Peyer's patch (tissue), 4 donors: ENCODE data around the gene UBA6. TPM values are rescaled to one million over a fixed set of nuclear protein-coding genes. Genes with fewer than 3 reads are reported as not detected.

Experiments
- DNase-seq, 3 donors: peaks; one replicate each; pipeline ENCODE4 v3.0.0-alpha.2; 2017 to 2019
- H3K27ac ChIP-seq, 4 donors: fragments of 200-600 bp; sonication (generic); one replicate each; pipeline ENCODE4 v1.5.1; 2016 to 2019
- H3K27me3 ChIP-seq, 2 donors: fragments of 200-600 bp; sonication (generic); one replicate each; pipeline ENCODE4 v1.5.1; 2019
- H3K36me3 ChIP-seq, 3 donors: fragments of 200-600 bp; sonication (generic); one replicate each; pipeline ENCODE4 v1.5.1; 2016 to 2019
- H3K4me1 ChIP-seq, 4 donors: fragments of 200-600 bp; sonication (generic); one replicate each; pipeline ENCODE4 v1.5.1; 2016 to 2019
- H3K4me3 ChIP-seq, 4 donors: fragments of 200-600 bp; sonication (generic); 1 replicate in 3 of 4; 2 replicates in 1 of 4; pipeline ENCODE4 v1.5.1; 2016 to 2019; ENCODE audit warnings: mild to moderate bottlenecking in 1 of 4
- H3K9me3 ChIP-seq, 4 donors: fragments of 200-600 bp; sonication (generic); one replicate each; pipeline ENCODE4 v1.5.1; 2016 to 2019; ENCODE audit warnings: mild to moderate bottlenecking in 1 of 4
- POLR2A ChIP-seq, 2 donors: fragments of 450-650 bp; IDR thresholded peaks; one replicate each; pipeline ENCODE4 v1.5.1; 2017; ENCODE audit warnings: antibody characterized with exemption in 2 of 2, mild to moderate bottlenecking in 2 of 2, moderate library complexity in 2 of 2
- total RNA-seq, 4 donors: library from RNA; depleted of rRNA; stranded (reverse); fragments of >200 nt; gene quantifications; one replicate each; pipeline ENCODE4 v1.1.0, GENCODE V29; 2016
- TF ChIP-seq, protein P1 (sequence below), 6 experiments: fragments of 450-650 bp in 4 of 6; fragments of 200-600 bp in 2 of 6; sonication (generic) in 1 of 6; IDR thresholded peaks; one replicate each; pipeline ENCODE4 v1.5.1; 2017 to 2019; ENCODE audit warnings: antibody characterized with exemption in 6 of 6, mild to moderate bottlenecking in 3 of 6, moderate library complexity in 1 of 6

UBA6 gene
- total RNA-seq = 10 to 100 TPM; 18.1 to 69.7 (median 43.3) TPM

DNA sequence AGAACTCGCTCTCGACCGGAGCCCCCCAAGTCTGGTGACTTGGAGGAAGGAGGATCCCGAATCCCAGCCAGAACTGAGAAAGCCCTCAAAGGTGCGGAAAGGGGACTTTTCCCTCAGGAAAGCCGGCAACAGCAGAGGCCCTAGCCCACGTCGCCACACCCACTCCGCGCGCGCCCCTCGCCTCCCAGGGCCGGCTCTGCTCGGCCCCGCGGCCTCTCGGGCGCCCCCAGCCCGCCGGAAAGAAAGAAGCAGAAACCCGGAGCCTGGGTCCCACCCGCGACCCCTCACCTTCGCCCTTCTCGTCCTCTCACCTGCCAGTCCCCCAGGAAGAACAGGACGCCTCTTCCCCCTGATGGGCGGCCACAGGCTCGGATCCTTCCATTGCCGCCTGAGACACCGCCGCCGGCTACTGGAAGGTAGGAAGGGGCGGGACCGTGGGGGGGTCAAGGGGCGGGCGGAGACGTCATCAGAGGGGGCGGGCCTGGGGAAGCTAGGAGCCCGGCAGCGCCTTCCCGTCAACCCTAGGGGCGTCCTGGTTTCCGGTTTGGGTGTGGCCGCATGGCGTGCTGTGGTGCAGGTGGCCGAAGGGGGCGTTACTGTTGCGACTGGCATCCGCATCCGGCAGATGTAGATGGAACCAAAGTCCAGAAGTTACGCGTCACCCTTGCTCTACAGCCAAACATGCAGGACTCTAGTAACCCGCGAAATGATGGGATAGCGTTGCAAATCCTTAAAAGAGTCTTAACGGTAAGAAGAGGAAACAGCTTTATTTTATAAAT is at the start of gene UBA6:
TSS of gene UBA6 (minus strand) at position 418 of the 779 bp plus-strand sequence. CDS start at position 382, 36 bp downstream.
- peak within 1 kb of the TSS; percentile 87 to 97 (median 91) for H3K4me3 ChIP-seq
- peak; percentile 96 to 99 (median 98) for DNase-seq
- TF ChIP-seq POLR2A (IDR thresholded peaks at IDR 0.05) = peak; percentile 35 to 85
- TF ChIP-seq, protein P1, sequence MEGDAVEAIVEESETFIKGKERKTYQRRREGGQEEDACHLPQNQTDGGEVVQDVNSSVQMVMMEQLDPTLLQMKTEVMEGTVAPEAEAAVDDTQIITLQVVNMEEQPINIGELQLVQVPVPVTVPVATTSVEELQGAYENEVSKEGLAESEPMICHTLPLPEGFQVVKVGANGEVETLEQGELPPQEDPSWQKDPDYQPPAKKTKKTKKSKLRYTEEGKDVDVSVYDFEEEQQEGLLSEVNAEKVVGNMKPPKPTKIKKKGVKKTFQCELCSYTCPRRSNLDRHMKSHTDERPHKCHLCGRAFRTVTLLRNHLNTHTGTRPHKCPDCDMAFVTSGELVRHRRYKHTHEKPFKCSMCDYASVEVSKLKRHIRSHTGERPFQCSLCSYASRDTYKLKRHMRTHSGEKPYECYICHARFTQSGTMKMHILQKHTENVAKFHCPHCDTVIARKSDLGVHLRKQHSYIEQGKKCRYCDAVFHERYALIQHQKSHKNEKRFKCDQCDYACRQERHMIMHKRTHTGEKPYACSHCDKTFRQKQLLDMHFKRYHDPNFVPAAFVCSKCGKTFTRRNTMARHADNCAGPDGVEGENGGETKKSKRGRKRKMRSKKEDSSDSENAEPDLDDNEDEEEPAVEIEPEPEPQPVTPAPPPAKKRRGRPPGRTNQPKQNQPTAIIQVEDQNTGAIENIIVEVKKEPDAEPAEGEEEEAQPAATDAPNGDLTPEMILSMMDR (IDR thresholded peaks at IDR 0.05) = peak in 4 of 6 experiments; percentile 26 to 49 (median 36)

DNA sequence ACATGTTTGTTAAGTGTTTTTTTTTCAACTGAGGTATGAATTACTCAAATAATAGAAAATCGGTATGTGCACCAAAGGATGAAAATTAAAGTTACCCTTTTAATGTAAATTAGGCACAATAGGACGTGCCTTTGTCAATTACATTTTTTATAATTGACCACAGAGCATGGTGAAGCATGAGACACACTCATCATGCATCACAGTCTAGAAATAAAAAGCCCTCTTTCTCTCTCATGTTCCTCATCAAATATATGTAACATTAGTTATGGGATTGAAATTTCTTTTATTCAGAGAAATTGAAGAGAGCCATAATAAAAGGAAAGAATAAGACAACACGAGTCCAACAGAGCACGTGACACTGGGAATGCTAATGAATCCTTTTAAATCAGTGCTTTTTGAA is 49.7 kb upstream of the UBA6 start:
- Histone ChIP-seq H3K4me3 (no peak overlapping the region), H3K36me3 (no peaks in the 10 kb centered on the region), H3K27ac (no peak overlapping the region), H3K4me1 (no peaks in the 10 kb centered on the region), H3K27me3 (no peaks in the 10 kb centered on the region), H3K9me3 (no peaks in the 10 kb centered on the region)
- no peak for TF ChIP-seq POLR2A (IDR thresholded peaks at IDR 0.05)
- TF ChIP-seq, protein P1 (IDR thresholded peaks at IDR 0.05) = no peak
- DNase-seq = no peak

More for the DNA sequence above, at the start of gene UBA6:
- H3K27me3 ChIP-seq = no peaks in the 10 kb centered on the region
- H3K9me3 ChIP-seq = no peaks in the 10 kb centered on the region
- peaks cover 0 to 13% (median 2%) of the 10 kb centered on the region in 4 donors for H3K4me1 ChIP-seq
- H3K36me3 ChIP-seq = no peaks in the 10 kb centered on the region
- H3K27ac ChIP-seq = peak within 1 kb of the TSS; percentile 85 to 93 (median 89)

DNA sequence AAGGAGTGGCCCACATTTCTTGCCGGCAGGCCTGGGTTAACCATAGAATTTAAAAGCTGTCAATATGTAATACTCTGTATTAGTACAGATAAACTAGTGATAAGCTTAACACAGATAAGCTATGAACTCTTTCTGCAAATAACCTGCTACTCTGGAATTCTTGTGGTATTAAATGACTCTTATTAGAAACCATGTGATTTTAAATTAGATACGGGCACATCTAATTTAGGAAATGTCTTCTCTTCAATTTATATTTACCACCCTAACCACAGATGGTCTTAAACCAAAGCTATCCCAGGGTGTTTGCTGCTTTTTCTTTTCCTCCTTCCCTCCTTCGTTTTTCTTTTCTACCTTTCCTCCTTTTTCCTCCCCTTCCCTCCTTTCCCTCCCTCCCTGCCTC is 48.3 kb upstream of the UBA6 start:
- no peaks in the 10 kb centered on the region for H3K27me3 ChIP-seq
- no peaks in the 10 kb centered on the region for H3K4me1 ChIP-seq
- TF ChIP-seq, protein P1 (IDR thresholded peaks at IDR 0.05) = no peak
- TF ChIP-seq POLR2A (IDR thresholded peaks at IDR 0.05) = no peak
- H3K4me3 ChIP-seq = no peak overlapping the region
- H3K27ac ChIP-seq = no peak overlapping the region
- no peaks in the 10 kb centered on the region for H3K36me3 ChIP-seq
- H3K9me3 ChIP-seq = no peaks in the 10 kb centered on the region
- no peak for DNase-seq

DNA sequence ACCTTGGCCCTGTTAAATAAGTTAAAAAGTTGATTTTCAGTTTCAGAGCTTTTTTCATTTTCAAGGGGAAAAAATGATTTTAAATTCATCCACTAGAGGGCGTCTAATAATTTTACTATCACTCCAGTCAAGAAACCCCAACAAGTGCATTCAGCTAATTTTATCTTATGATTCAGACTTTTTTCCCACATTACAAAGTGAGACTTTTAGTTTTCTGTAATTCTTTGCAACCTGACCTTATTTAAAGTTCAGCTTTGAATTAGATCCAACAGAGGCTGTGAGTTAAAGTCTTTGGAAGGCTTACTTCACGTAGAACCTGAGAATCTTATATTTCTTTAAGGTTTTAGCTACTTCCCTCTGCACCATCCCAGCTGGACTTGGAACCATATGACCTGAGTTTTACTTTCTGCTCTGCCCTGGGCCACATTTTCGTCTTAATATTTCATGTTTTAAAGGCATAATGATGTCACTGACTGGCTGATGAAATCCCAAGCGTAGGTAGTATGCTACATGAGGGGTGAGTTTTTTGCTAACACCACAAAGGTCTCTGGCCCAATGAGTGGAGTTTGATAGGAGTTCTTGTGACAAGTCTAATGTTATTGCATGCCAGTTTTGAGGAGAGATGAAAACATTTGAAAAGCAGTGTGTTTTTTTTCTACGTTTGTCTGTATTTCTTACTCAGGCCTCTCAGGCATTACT is 46.0 kb upstream of the UBA6 start:
- H3K36me3 ChIP-seq = no peaks in the 10 kb centered on the region
- no peak overlapping the region for H3K4me3 ChIP-seq
- DNase-seq = no peak
- H3K27ac ChIP-seq = no peak overlapping the region
- no peaks in the 10 kb centered on the region for H3K9me3 ChIP-seq
- no peaks in the 10 kb centered on the region for H3K4me1 ChIP-seq
- no peaks in the 10 kb centered on the region for H3K27me3 ChIP-seq
- TF ChIP-seq POLR2A (IDR thresholded peaks at IDR 0.05) = no peak
- TF ChIP-seq, protein P1 (IDR thresholded peaks at IDR 0.05) = peak; percentile 40 to 74 (median 46)

DNA sequence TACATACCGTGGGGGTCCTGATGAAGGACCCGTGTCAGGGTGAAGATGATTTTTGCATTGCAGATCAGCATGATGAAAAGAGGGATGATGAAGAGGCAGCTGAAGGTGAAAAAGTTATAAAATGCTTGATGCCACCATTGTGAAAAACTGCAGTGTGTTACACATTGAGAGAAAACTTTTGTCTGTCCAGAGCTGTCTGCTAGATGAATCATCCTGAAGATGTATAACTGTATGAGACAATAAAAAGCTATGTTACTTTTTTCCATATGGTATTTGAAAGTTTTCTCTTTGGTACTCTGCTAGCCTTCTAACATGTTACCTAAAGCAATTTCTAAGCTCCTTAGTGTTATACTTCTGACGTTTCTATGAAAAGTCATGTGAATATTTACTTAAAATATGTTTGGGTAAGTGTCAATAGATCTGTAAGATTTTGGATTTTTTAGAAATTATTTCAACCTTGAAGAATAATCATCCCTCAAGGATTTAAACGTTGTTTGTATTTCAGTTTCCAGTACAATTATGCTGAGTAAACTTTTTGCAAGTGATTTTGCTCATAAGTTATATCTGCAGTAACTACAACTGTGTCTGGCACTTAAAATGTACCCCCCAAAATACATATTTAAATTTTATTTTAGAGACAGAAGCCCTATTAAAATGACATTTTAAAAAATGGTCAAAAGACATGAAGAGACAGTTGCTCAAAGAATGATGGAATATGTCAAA is 43.8 kb upstream of the UBA6 start:
- Histone ChIP-seq H3K4me1 (no peaks in the 10 kb centered on the region), H3K4me3 (no peak overlapping the region), H3K27ac (no peak overlapping the region), H3K27me3 (no peaks in the 10 kb centered on the region), H3K36me3 (no peaks in the 10 kb centered on the region), H3K9me3 (no peaks in the 10 kb centered on the region)
- TF ChIP-seq, protein P1 (IDR thresholded peaks at IDR 0.05) = no peak
- TF ChIP-seq POLR2A (IDR thresholded peaks at IDR 0.05) = no peak
- DNase-seq = no peak
